Panc1 (cell line): Measurements from ENCODE around the gene DELE1. TPM values are rescaled to one million over a fixed set of nuclear protein-coding genes. Genes with fewer than 3 reads are reported as not detected.

Experiments
- ATAC-seq: fragments of 200-7000 bp; cut with Tn5 transposase; 2 replicates; pipeline ENCODE4 v1.9.1; 2020; ENCODE audit warnings: mild to moderate bottlenecking, moderate library complexity
- BruUV-seq: library from RNA; stranded (reverse); fragments of 400-500 nt; replicated peaks from 2 replicates; lab custom pipeline; 2021; lab: Mats Ljungman, UMichigan
- CTCF ChIA-PET: fragments of 300-600 bp; sonication (Branson Sonifier 250); formaldehyde crosslinking; loops from one replicate; lab custom pipeline; 2022; ENCODE audit warnings: antibody characterized with exemption; lab: Charles Lee
- POLR2A ChIA-PET: fragments of 300-600 bp; sonication (Branson Sonifier 250); formaldehyde crosslinking; loops from one replicate; lab custom pipeline; 2022; ENCODE audit warnings: antibody characterized with exemption; lab: Charles Lee
- DNase-seq: peaks from one replicate; pipeline ENCODE4 v3.0.0-alpha.2; 2010; ENCODE audit warnings: low read depth, low spot score
- H3K27ac ChIP-seq: 2 replicates; pipeline ENCODE4 v1.5.1; 2011; ENCODE audit warnings: mild to moderate bottlenecking, low read length, inconsistent platforms
- H3K27me3 ChIP-seq: fragments of 200-500 bp; sonication (Bioruptor generic); 2 replicates; pipeline ENCODE4 v1.6.0; 2014; ENCODE audit warnings: low read length, inconsistent platforms; ENCODE audit not compliant: control insufficient read depth, insufficient read depth
- H3K36me3 ChIP-seq: fragments of 200-500 bp; sonication (Bioruptor generic); 2 replicates; pipeline ENCODE4 v1.5.1; 2014; ENCODE audit warnings: inconsistent platforms, mild to moderate bottlenecking, low read length, moderate library complexity; ENCODE audit not compliant: control insufficient read depth, insufficient read depth
- H3K4me1 ChIP-seq: 2 replicates; pipeline ENCODE4 v1.5.1; 2011; ENCODE audit warnings: inconsistent platforms, mild to moderate bottlenecking, low read length, moderate library complexity; ENCODE audit not compliant: control insufficient read depth, insufficient read depth
- H3K4me3 ChIP-seq, 2 experiments: 2 replicates each; pipeline ENCODE4 v1.5.1; 2011 to 2012; ENCODE audit warnings: low read depth in 2 of 2, low read length in 2 of 2, mild to moderate bottlenecking in 2 of 2, inconsistent platforms in 1 of 2, moderate library complexity in 1 of 2
- H3K9me3 ChIP-seq: fragments of 200-500 bp; sonication (Bioruptor generic); 2 replicates; pipeline ENCODE4 v1.5.1; 2014; ENCODE audit warnings: low read depth, mild to moderate bottlenecking, inconsistent platforms, low read length, moderate library complexity; ENCODE audit not compliant: control insufficient read depth, insufficient read depth
- POLR2AphosphoS5 ChIP-seq: IDR thresholded peaks from 2 replicates; pipeline ENCODE4 v1.6.1; 2012; ENCODE audit warnings: mild to moderate bottlenecking, low read depth, low read length, moderate library complexity
- SIN3A ChIP-seq: IDR thresholded peaks from 2 replicates; pipeline ENCODE4 v1.6.1; 2012; ENCODE audit warnings: low read depth, mild to moderate bottlenecking, low read length, moderate library complexity, borderline replicate concordance; ENCODE audit not compliant: insufficient read depth
- TCF7L2 ChIP-seq: IDR thresholded peaks from 2 replicates; pipeline ENCODE4 v1.6.1; 2011; ENCODE audit warnings: mild to moderate bottlenecking, low read depth, low read length, inconsistent platforms
- in situ Hi-C: cut with HindIII; loops from 2 replicates; pipeline ENCODE4 v1.10.0; 2016; ENCODE audit warnings: low sequenced_read_pairs, low pct_unique_long_range_greater_than_20kb
- intact Hi-C: fragments of 100-400 bp; cut with micrococcal nuclease; formaldehyde crosslinking; loops from one replicate; pipeline ENCODE4 v1.10.0; 2022; ENCODE audit not compliant: unreplicated experiment
- total RNA-seq: library from RNA; stranded (reverse); gene quantifications from one replicate; pipeline ENCODE4 v1.2.1, GENCODE V29; 2021; ENCODE audit not compliant: unreplicated experiment
- TF ChIP-seq, protein P1 (sequence below): fragments of 450-650 bp; IDR thresholded peaks from 2 replicates; pipeline ENCODE4 v1.5.1; 2017; ENCODE audit warnings: mild to moderate bottlenecking
- TF ChIP-seq, protein P2 (sequence below), 2 experiments: IDR thresholded peaks; 2 replicates each; pipeline ENCODE4 v1.6.1; 2011 to 2012; ENCODE audit warnings: low read depth in 2 of 2, control low read depth in 1 of 2, low read length in 1 of 2, mild to moderate bottlenecking in 1 of 2, moderate library complexity in 1 of 2; ENCODE audit not compliant: insufficient read depth in 1 of 2

The DELE1 gene
- total RNA-seq, 1 experiment from 2014 or later = 78.4 TPM

DNA sequence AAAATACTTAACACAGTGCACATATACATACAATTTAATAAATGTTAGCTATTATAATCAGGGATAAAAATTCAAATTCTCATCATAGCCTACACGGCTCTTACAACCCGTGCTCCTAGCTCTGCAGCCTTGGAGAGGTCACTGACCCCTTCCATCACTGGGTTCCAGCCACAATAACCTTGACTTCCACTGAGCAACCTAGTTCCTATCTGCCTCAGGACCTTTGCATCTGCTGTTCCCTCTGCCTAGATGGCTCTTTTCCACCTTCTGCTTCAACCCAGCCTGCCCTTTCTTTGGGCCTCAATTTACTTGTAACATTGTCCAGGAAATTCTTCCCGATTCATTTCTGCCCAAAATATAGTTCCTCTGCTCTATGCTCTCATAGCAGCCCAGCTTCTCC is 8.9 kb upstream of the DELE1 start:
- no peak for DNase-seq

DNA sequence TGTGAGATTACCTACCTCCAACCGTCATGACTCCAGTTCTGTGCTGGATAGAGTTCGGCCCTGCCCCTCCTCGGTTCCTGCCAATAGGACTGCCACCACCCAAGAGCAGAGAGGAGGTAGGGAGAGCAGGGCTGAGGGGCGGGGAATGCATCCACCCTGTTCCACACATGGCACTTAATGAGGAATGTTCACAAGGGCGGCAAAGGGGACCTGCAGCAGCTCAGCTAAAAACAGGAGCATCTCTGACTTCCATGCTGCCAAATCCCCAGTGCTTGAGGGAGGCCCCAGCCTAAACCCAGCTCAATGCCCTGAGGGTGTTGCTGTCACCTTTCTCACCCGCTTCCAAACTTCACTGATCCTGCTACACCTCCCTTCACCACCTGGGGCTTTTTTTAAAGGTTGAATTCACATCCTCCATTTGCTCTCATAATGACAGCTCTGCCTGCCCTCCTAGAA is 7.8 kb upstream of the DELE1 start:
- Histone ChIP-seq H3K36me3 (no peaks in the 10 kb centered on the region), H3K9me3 (no peaks in the 10 kb centered on the region), H3K4me3 (no peak overlapping the region), H3K27me3 (no peaks in the 10 kb centered on the region), H3K4me1 (0 out of 2 replicates have a peak, but pooled peaks cover 3% of the 10 kb centered on the region), H3K27ac (no peak overlapping the region)
- TF ChIP-seq TCF7L2 (no peak), SIN3A (no peak), POLR2AphosphoS5 (no peak)
- TF ChIP-seq, protein P1, sequence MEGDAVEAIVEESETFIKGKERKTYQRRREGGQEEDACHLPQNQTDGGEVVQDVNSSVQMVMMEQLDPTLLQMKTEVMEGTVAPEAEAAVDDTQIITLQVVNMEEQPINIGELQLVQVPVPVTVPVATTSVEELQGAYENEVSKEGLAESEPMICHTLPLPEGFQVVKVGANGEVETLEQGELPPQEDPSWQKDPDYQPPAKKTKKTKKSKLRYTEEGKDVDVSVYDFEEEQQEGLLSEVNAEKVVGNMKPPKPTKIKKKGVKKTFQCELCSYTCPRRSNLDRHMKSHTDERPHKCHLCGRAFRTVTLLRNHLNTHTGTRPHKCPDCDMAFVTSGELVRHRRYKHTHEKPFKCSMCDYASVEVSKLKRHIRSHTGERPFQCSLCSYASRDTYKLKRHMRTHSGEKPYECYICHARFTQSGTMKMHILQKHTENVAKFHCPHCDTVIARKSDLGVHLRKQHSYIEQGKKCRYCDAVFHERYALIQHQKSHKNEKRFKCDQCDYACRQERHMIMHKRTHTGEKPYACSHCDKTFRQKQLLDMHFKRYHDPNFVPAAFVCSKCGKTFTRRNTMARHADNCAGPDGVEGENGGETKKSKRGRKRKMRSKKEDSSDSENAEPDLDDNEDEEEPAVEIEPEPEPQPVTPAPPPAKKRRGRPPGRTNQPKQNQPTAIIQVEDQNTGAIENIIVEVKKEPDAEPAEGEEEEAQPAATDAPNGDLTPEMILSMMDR = no peak
- TF ChIP-seq, protein P2, sequence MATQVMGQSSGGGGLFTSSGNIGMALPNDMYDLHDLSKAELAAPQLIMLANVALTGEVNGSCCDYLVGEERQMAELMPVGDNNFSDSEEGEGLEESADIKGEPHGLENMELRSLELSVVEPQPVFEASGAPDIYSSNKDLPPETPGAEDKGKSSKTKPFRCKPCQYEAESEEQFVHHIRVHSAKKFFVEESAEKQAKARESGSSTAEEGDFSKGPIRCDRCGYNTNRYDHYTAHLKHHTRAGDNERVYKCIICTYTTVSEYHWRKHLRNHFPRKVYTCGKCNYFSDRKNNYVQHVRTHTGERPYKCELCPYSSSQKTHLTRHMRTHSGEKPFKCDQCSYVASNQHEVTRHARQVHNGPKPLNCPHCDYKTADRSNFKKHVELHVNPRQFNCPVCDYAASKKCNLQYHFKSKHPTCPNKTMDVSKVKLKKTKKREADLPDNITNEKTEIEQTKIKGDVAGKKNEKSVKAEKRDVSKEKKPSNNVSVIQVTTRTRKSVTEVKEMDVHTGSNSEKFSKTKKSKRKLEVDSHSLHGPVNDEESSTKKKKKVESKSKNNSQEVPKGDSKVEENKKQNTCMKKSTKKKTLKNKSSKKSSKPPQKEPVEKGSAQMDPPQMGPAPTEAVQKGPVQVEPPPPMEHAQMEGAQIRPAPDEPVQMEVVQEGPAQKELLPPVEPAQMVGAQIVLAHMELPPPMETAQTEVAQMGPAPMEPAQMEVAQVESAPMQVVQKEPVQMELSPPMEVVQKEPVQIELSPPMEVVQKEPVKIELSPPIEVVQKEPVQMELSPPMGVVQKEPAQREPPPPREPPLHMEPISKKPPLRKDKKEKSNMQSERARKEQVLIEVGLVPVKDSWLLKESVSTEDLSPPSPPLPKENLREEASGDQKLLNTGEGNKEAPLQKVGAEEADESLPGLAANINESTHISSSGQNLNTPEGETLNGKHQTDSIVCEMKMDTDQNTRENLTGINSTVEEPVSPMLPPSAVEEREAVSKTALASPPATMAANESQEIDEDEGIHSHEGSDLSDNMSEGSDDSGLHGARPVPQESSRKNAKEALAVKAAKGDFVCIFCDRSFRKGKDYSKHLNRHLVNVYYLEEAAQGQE (IDR thresholded peaks at IDR 0.05; ENCODE audit: insufficient read depth in 1 of 2, low read depth in 2 of 2, low read length in 1 of 2) = no peak
- intact Hi-C loops = no loop called here
- ChIA-PET POLR2A (no interaction called here), CTCF (no interaction called here)
- no TSS peak for BruUV-seq
- ATAC-seq = peak; percentile 46; the same call in 1 of the 2 replicates
- no peak for DNase-seq
- in situ Hi-C loops = no loop called here

More for the DNA sequence above, 8.9 kb upstream of the DELE1 start:
- ChIA-PET CTCF (no interaction called here), POLR2A (no interaction called here)
- Histone ChIP-seq H3K27ac (no peak overlapping the region), H3K4me3 (no peak overlapping the region), H3K9me3 (no peaks in the 10 kb centered on the region), H3K4me1 (0 out of 2 replicates have a peak, but pooled peaks cover 3% of the 10 kb centered on the region), H3K36me3 (no peaks in the 10 kb centered on the region), H3K27me3 (no peaks in the 10 kb centered on the region)
- no TSS peak for BruUV-seq
- TF ChIP-seq, protein P2 (IDR thresholded peaks at IDR 0.05; ENCODE audit: insufficient read depth in 1 of 2, low read depth in 2 of 2, low read length in 1 of 2) = no peak
- TF ChIP-seq POLR2AphosphoS5 (no peak), SIN3A (no peak), TCF7L2 (no peak)
- TF ChIP-seq, protein P1 = no peak
- no peak for ATAC-seq
- intact Hi-C loops = no loop called here
- in situ Hi-C loops = no loop called here
